Measurements from ENCODE around the gene NXN.
"Not testable (repeated sequence)": the region's sequence is repeated elsewhere in the genome, so short reads cannot be mapped to it uniquely, and the experiment has no call there.

The NXN gene

DNA sequence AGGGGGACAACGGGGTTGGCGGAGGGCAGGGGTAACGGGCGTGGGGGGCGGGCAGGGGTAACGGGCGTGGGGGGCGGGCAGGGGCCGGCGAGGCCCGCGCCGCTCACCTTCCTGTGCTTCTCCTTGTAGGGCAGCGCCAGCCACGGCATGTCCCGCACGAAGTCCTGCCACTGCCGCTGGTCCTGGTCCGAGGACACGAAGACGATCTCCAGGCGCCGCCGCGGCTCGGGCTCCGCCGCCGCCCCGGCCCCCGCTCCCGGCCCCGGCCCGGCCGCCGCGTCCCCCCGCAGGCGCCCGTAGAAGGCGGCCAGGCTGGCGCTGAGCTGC lies 401 bp downstream of the NXN start:
- CTCF ChIA-PET: interaction anchor here (0.8 to 8.2 kb wide), 18 partner anchors 10 to 264 kb away, joined by 3 to 157 read pairs (median 6); partner anchors contain the start of genes GEMIN4, GLOD4, MRM3 and TIMM22
- TF ChIP-seq, protein P1, sequence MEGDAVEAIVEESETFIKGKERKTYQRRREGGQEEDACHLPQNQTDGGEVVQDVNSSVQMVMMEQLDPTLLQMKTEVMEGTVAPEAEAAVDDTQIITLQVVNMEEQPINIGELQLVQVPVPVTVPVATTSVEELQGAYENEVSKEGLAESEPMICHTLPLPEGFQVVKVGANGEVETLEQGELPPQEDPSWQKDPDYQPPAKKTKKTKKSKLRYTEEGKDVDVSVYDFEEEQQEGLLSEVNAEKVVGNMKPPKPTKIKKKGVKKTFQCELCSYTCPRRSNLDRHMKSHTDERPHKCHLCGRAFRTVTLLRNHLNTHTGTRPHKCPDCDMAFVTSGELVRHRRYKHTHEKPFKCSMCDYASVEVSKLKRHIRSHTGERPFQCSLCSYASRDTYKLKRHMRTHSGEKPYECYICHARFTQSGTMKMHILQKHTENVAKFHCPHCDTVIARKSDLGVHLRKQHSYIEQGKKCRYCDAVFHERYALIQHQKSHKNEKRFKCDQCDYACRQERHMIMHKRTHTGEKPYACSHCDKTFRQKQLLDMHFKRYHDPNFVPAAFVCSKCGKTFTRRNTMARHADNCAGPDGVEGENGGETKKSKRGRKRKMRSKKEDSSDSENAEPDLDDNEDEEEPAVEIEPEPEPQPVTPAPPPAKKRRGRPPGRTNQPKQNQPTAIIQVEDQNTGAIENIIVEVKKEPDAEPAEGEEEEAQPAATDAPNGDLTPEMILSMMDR (IDR thresholded peaks at IDR 0.05; ENCODE audit: insufficient read depth, low read length, missing control alignments): no peak
- POLR2A ChIA-PET: interaction anchor here (0.6 to 1.0 kb wide), 5 partner anchors 18 to 264 kb away, joined by 3 to 4 read pairs (median 3); partner anchors contain the start of genes GLOD4, MRM3, TIMM22 and VPS53
- H3K4me3 ChIP-seq (ENCODE audit: low read depth, low read length): peak overlapping the region; percentile 87
- no peak for DNase-seq (ENCODE audit: low read depth, low spot score)

DNA sequence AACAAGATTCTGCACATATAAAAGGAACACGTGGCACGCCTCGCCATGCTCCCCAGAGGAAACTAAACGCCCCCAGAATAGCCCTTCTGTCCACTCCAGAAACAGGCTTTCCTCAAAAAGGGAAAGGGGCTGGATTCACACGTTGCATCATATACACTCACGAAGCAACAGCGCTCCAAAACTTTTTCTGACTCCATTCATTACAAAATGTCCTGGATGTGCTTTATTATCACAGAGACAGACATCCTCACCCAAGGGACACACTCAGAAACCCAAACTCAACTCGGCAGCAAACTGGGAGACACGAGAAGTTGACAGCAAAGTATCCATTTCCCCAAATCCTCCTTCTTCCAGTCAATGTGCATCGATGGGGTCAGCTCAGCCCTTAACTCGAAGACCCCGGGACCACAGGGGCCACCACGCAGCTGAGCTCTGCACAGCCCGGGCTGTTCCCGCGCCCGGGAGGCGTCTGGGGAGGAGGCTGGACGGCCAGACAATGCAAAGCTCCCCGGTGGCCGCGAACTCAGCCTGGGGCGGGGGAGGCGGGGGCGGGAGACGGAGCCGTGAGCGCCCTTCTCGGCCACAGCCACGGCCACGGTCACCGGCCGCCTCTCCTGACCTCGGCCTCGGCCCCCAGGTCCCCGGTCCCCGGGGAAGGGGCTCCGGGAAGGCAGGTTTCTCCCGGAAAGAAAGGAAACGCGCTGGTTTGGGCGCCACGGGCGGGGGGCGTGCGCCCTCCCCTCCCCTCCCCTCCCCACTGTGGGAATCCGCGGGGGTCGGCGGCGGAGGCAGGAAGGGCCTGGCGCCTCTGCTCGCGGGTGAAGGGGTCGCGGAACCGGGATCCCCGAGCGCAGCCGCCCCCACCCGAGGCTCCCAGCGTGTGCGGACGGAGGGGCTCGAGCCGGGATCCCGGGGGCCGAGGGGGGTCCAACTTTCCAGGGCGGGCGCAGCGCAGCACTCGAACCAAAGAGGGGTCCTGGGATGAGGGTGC lies 1.2 kb downstream of the NXN start:
- H3K4me3 ChIP-seq (ENCODE audit: low read depth, low read length): peak overlapping the region; percentile 87
- ChIA-PET CTCF (interaction anchor here (0.9 to 8.2 kb wide), 7 partner anchors 18 to 226 kb away, joined by 3 to 104 read pairs (median 7); partner anchors contain the start of genes GEMIN4 and TIMM22), POLR2A (interaction anchor here (0.6 to 1.0 kb wide), 2 partner anchors 13 to 105 kb away, joined by 3 read pairs; no protein-coding TSS in a partner anchor)
- DNase-seq (ENCODE audit: low read depth, low spot score): no peak
- TF ChIP-seq, protein P1 (IDR thresholded peaks at IDR 0.05; ENCODE audit: insufficient read depth, low read length, missing control alignments): no peak

DNA sequence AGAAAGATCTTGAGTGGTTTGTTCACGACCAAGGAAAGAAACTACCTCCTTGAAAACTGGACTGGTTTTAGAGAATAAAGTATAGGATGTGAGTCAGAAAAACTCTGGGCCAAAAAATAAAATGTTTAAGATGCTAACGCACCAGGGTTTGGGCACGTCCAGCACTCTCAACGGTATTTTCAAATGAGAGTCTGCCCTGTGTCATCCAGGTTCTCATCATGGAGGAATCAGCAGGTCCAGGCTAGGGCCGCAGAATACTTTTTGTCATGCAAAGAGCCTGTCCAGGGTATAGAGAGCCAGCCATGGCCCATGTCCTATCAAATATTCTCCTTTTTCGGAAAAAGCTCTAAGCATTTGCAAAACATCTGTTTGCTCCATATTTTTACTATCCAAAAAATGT lies 2.4 kb downstream of the NXN start:
- ChIA-PET POLR2A (no interaction called here), CTCF (interaction anchor here (0.9 to 2.7 kb wide), 4 partner anchors 12 to 181 kb away, joined by 3 to 15 read pairs (median 4); partner anchors contain the start of gene TIMM22)
- DNase-seq (ENCODE audit: low read depth, low spot score): no peak
- peak overlapping the region; percentile 87 for H3K4me3 ChIP-seq (ENCODE audit: low read depth, low read length)
- TF ChIP-seq, protein P1 (IDR thresholded peaks at IDR 0.05; ENCODE audit: insufficient read depth, low read length, missing control alignments): no peak

DNA sequence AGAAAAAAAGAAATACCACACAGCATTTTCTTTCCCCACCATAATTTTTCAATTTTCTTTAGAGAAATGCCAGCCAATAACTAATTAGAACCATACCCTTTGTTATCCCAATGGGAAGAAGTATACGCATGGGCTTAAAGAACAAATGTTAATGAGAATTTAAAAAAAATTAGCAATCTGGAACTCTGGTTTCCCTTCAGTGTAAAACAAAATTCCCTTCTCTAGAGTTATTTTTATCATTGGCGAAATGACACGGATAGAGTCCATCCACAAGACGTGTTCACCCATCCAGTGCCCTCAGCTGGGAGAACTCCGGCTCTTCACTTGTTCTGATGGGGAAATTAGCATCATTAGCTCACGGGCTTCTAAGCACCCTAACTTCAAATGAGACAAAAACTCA lies 3.3 kb downstream of the NXN start:
- no peak for DNase-seq (ENCODE audit: low read depth, low spot score)
- TF ChIP-seq, protein P1 (IDR thresholded peaks at IDR 0.05; ENCODE audit: insufficient read depth, low read length, missing control alignments): no peak
- peak overlapping the region; percentile 87 for H3K4me3 ChIP-seq (ENCODE audit: low read depth, low read length)
- POLR2A ChIA-PET: no interaction called here
- CTCF ChIA-PET: interaction anchor here (1.3 to 3.6 kb wide), 5 partner anchors 11 to 180 kb away, joined by 4 to 15 read pairs (median 5); no protein-coding TSS in a partner anchor

DNA sequence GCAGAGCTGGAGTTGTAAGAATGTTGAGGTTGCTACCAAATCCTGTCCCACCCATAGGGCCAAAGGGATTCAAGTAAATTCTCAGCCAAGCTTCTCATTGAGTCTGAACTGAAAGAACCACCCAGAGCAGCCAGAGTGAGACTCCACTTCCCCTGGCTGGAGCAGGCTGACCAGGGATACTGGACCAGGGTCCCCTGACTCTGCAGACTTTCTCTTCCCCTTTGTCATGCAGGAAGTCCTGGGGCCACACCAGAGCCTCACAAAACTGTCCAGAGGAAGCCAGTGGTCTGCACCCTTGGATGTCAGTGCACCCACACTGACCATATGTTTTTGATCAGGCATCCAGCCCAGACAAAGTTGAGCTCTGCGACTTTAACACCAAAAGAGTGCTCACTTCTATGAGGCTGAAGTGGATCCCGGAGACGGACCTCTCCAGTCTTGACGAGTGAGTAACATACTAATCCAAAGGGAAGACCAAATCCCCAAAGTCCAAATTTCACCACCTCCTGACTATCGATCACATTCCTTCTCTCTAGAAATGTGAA lies 4.1 kb downstream of the NXN start:
- TF ChIP-seq, protein P1 (IDR thresholded peaks at IDR 0.05; ENCODE audit: insufficient read depth, low read length, missing control alignments): no peak
- DNase-seq (ENCODE audit: low read depth, low spot score): no peak
- ChIA-PET POLR2A (interaction anchor here (1.4 kb wide), 1 partner anchor 48 kb away, joined by 3 read pairs; no protein-coding TSS in a partner anchor), CTCF (interaction anchor here (0.6 to 3.6 kb wide), 9 partner anchors 10 to 237 kb away, joined by 3 to 15 read pairs (median 5); no protein-coding TSS in a partner anchor)
- peak overlapping the region; percentile 4 for H3K4me3 ChIP-seq (ENCODE audit: low read depth, low read length)

DNA sequence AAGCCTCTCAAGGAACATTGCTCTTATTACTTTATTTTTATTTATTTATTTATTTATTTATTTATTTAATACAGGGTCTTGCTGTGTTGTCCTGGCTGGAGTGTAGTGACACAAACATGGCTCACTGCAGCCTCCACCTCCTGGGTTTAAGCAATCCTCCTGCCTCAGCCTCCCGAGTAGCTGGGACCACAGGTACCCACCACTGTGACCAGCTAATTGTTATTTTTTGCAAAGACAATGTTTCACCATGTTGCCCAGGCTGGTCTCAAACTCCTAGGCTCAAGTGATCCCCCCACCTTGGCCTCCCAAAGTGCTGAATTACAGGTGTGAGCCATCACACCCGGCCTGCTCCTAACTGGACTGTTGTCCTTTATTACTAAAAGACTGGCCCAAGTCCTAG lies 4.8 kb downstream of the NXN start:
- ChIA-PET CTCF (interaction anchor here (0.9 to 3.6 kb wide), 7 partner anchors 9 to 194 kb away, joined by 3 to 15 read pairs (median 3); no protein-coding TSS in a partner anchor), POLR2A (interaction anchor here (1.4 to 1.6 kb wide), 2 partner anchors 23 to 47 kb away, joined by 3 to 4 read pairs; no protein-coding TSS in a partner anchor)
- DNase-seq (ENCODE audit: low read depth, low spot score); H3K4me3 ChIP-seq (ENCODE audit: low read depth, low read length): not testable (repeated sequence)
